ENCODE measurements around the gene SYT7.

DNA sequence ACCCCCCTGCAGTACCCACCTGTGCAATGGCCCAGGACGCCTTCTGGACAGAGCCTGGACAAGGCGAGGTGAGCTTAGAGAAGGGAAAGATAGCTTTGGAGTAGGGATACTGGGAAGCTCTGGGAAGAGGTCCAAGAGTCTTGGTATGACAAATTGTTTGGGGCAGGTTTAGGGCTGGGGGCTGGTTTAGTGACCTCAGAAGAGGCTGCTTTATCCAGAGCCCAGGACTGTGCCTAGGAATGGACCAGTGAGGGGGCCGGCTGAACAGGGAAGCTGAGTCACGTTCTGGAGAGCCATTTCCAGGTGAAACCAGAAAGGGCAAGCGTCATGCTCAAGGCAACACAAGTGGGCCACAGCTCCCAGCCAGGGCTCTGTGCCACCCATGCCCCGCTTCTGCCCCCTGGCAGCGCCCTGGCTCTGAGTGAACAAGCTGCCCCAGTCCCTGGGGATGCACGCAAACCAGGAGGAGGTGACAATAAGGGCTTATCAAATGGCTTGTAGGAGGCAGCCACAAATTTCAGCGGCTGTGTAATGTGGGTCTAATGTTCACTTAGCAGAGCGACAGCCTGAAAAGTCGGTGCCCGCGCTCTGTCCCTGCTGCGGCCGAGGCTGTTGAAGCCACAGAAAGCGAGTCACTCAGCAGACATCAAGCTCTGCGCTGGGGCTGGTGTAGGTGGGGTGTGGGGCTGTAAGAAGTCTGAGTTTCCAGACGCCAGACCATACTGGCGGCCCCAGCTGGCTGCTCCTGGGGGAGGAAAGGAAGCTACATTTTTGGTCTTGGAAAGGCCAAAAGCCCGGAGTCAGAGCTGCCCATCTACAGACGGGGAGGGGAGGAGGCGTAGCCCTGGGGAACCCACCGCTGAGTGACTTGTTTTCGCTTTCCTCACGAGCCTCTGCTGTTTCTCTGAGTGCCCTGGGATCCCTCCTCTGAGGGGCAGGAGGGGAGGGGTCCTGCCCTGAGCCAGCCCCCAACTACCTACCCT, 18.3 kb upstream of the SYT7 start:
- TF ChIP-seq POLR2A (IDR thresholded peaks at IDR 0.05; ENCODE audit: low read depth, low read length) = no peak
- TF ChIP-seq TAF1 (IDR thresholded peaks at IDR 0.05; ENCODE audit: low read depth, low read length) = no peak

Data from GM12891 (cell line).